T-helper 1 cell treated with Interleukin-12 subunit alpha and Interleukin-12 subunit beta and Interleukin-4 antibody, amounts not matched to agents 30 ng/mL and 1 ng/mL, for 36 hours (primary cell): ENCODE results near the gene ACTG2. TPM values are rescaled to one million over a fixed set of nuclear protein-coding genes. Genes with fewer than 3 reads are reported as not detected.
"Not testable (repeated sequence)": the region's sequence is repeated elsewhere in the genome, so short reads cannot be mapped to it uniquely, and the experiment has no call there.

Experiments used
- intact Hi-C: fragments of 100-400 bp; cut with micrococcal nuclease; formaldehyde crosslinking; loops from one replicate; pipeline ENCODE4 v1.15.1; 2024
- total RNA-seq: library from RNA; stranded (reverse); gene quantifications from 2 replicates; pipeline ENCODE4 v1.2.3, GENCODE V29; 2022

ACTG2 gene
- not detected in 2 replicates for total RNA-seq

GRCh38 chr2:73892631-73893329 lies at the start of gene ACTG2:
Gene ACTG2 (plus strand): TSS chr2:73893008. CDS start chr2:73901312, 8,304 bp downstream.
- intact Hi-C loops = no loop called here

- intact Hi-C loops = no loop called here
These were observed 48.7 kb upstream of the ACTG2 start for GRCh38 chr2:73844087-73844486.

GRCh38 chr2:73850009-73850408 lies 42.8 kb upstream of the ACTG2 start:
- intact Hi-C loops = no loop called here

GRCh38 chr2:73851274-73851673 lies 41.5 kb upstream of the ACTG2 start:
- intact Hi-C loops = no loop called here

GRCh38 chr2:73852020-73852419 lies 40.8 kb upstream of the ACTG2 start:
- intact Hi-C loops = no loop called here

- intact Hi-C loops = loop anchor here (5.0 kb wide), 1 partner anchor 42 kb away; no protein-coding TSS in a partner anchor
These were observed 37.3 kb upstream of the ACTG2 start for GRCh38 chr2:73855526-73855925.

GRCh38 chr2:73856214-73856613 lies 36.6 kb upstream of the ACTG2 start:
- intact Hi-C loops = loop anchor here (5.0 kb wide), 1 partner anchor 41 kb away; no protein-coding TSS in a partner anchor

GRCh38 chr2:73859721-73860586 lies 32.9 kb upstream of the ACTG2 start:
- intact Hi-C loops = loop anchor here (5.0 kb wide), 1 partner anchor 37 kb away; no protein-coding TSS in a partner anchor

GRCh38 chr2:73862987-73863386 lies 29.8 kb upstream of the ACTG2 start:
- intact Hi-C loops = no loop called here

GRCh38 chr2:73868204-73868978 lies 24.4 kb upstream of the ACTG2 start:
- intact Hi-C loops = no loop called here

GRCh38 chr2:73870084-73870483 lies 22.7 kb upstream of the ACTG2 start:
- intact Hi-C loops = no loop called here

- intact Hi-C loops = no loop called here
These were observed 15.6 kb upstream of the ACTG2 start for GRCh38 chr2:73877071-73877802.

- intact Hi-C loops = not testable (repeated sequence)
These were observed 14.8 kb upstream of the ACTG2 start for GRCh38 chr2:73877984-73878383.

- intact Hi-C loops = no loop called here
These were observed 7.4 kb upstream of the ACTG2 start for GRCh38 chr2:73885406-73885805.

- intact Hi-C loops = no loop called here
These were observed 6.5 kb upstream of the ACTG2 start for GRCh38 chr2:73886357-73886756.

GRCh38 chr2:73887596-73888353 lies 5.0 kb upstream of the ACTG2 start:
- intact Hi-C loops = not testable (repeated sequence)

- intact Hi-C loops = no loop called here
These were observed 4.4 kb upstream of the ACTG2 start for GRCh38 chr2:73888388-73888787.

- intact Hi-C loops = no loop called here
These were observed 3.6 kb upstream of the ACTG2 start for GRCh38 chr2:73889206-73889605.

- intact Hi-C loops = no loop called here
These were observed 2.3 kb upstream of the ACTG2 start for GRCh38 chr2:73890301-73891092.
